HEK293 (cell line): ENCODE measurements around the gene ATG101.
A peak's percentile ranks its signal among the peaks of the same experiment; 100 is the strongest.

ENCODE experiments used
- CTCF ChIA-PET: fragments of 350-600 bp; formaldehyde crosslinking; extraction: SDS; loops from one replicate; lab custom pipeline; 2021; ENCODE audit warnings: antibody characterized with exemption; lab: Yijun Ruan, JAX
- POLR2A ChIA-PET: fragments of 300-600 bp; formaldehyde crosslinking; extraction: SDS; loops from one replicate; lab custom pipeline; 2020; ENCODE audit warnings: antibody characterized with exemption, inconsistent platforms; lab: Yijun Ruan, JAX
- H3K27ac ChIP-seq: fragments of 200-500 bp; sonication (Bioruptor generic); 2 replicates; pipeline ENCODE4 v1.5.1; 2014; ENCODE audit warnings: low read depth, low read length, control low read depth, inconsistent platforms; ENCODE audit errors: extremely low read depth
- H3K36me3 ChIP-seq, 2 experiments: fragments of 200-500 bp in 1 of 2; sonication (Bioruptor generic) in 1 of 2; 1 replicate in 1 of 2; 2 replicates in 1 of 2; pipeline ENCODE4 v1.5.1; 2014 to 2017; ENCODE audit warnings: inconsistent platforms in 2 of 2, low read length in 2 of 2; ENCODE audit not compliant: control insufficient read depth in 2 of 2, insufficient read depth in 1 of 2
- H3K4me1 ChIP-seq: fragments of 200-500 bp; sonication (Bioruptor generic); 2 replicates; pipeline ENCODE4 v1.5.1; 2014; ENCODE audit warnings: mild to moderate bottlenecking, low read length, inconsistent platforms; ENCODE audit not compliant: control insufficient read depth, insufficient read depth
- H3K4me3 ChIP-seq: 2 replicates; pipeline ENCODE4 v1.5.1; 2011; ENCODE audit warnings: low read depth, mild to moderate bottlenecking, control low read depth, low read length, moderate library complexity
- H3K9me3 ChIP-seq: fragments of 200-500 bp; sonication (Bioruptor generic); 2 replicates; pipeline ENCODE4 v1.5.1; 2014; ENCODE audit warnings: low read depth, low read length, inconsistent platforms; ENCODE audit not compliant: control insufficient read depth, insufficient read depth
- BCL11B ChIP-seq: fragments of 450-650 bp; formaldehyde crosslinking; IDR thresholded peaks from 2 replicates; pipeline ENCODE4 v1.5.1; 2016; ENCODE audit warnings: low read depth, missing biosample characterization, missing genetic modification characterization
- EGR2 ChIP-seq: fragments of 450-650 bp; formaldehyde crosslinking; IDR thresholded peaks from 2 replicates; pipeline ENCODE4 v1.5.1; 2016; ENCODE audit warnings: low read depth, missing biosample characterization, missing genetic modification characterization
- KLF10 ChIP-seq: fragments of 450-650 bp; IDR thresholded peaks from 2 replicates; pipeline ENCODE4 v1.5.1; 2018; ENCODE audit warnings: missing biosample characterization, mild to moderate bottlenecking, missing genetic modification characterization
- KLF8 ChIP-seq: fragments of 450-650 bp; formaldehyde crosslinking; IDR thresholded peaks from 2 replicates; pipeline ENCODE4 v1.5.1; 2016; ENCODE audit warnings: missing biosample characterization, missing genetic modification characterization
- PRDM1 ChIP-seq: fragments of 450-650 bp; formaldehyde crosslinking; IDR thresholded peaks from 2 replicates; pipeline ENCODE4; 2016; ENCODE audit warnings: missing biosample characterization, missing genetic modification characterization
- SP3 ChIP-seq: fragments of 450-650 bp; formaldehyde crosslinking; IDR thresholded peaks from 2 replicates; pipeline ENCODE4 v1.5.1; 2016; ENCODE audit warnings: missing biosample characterization, missing genetic modification characterization
- TCF7L2 ChIP-seq: IDR thresholded peaks from 2 replicates; pipeline ENCODE4 v1.6.1; 2011; ENCODE audit warnings: low read depth, mild to moderate bottlenecking, inconsistent platforms, low read length, moderate library complexity, borderline replicate concordance
- YY1 ChIP-seq: fragments of 450-650 bp; formaldehyde crosslinking; IDR thresholded peaks from 2 replicates; pipeline ENCODE4 v1.5.1; 2018; ENCODE audit warnings: missing biosample characterization, missing genetic modification characterization
- ZBTB21 ChIP-seq: fragments of 450-650 bp; formaldehyde crosslinking; IDR thresholded peaks from 2 replicates; pipeline ENCODE4 v1.5.1; 2017; ENCODE audit warnings: missing biosample characterization, missing genetic modification characterization
- ZFHX2 ChIP-seq: fragments of 450-650 bp; formaldehyde crosslinking; conservative IDR thresholded peaks from 2 replicates; pipeline ENCODE4 v1.5.1; 2016; ENCODE audit warnings: missing biosample characterization, missing genetic modification characterization
- ZNF133 ChIP-seq: fragments of 450-650 bp; formaldehyde crosslinking; IDR thresholded peaks from 2 replicates; pipeline ENCODE4 v1.5.1; 2016; ENCODE audit warnings: missing biosample characterization, missing genetic modification characterization
- ZNF19 ChIP-seq: fragments of 450-650 bp; formaldehyde crosslinking; IDR thresholded peaks from 2 replicates; pipeline ENCODE4; 2016; ENCODE audit warnings: missing biosample characterization, missing genetic modification characterization, low read depth
- ZNF416 ChIP-seq: fragments of 450-650 bp; formaldehyde crosslinking; IDR thresholded peaks from 2 replicates; pipeline ENCODE4 v1.5.1; 2016; ENCODE audit warnings: missing biosample characterization, missing genetic modification characterization
- ZNF449 ChIP-seq: fragments of 450-650 bp; formaldehyde crosslinking; IDR thresholded peaks from 2 replicates; pipeline ENCODE4 v1.5.1; 2017; ENCODE audit warnings: missing biosample characterization, mild to moderate bottlenecking, missing genetic modification characterization, moderate library complexity
- ZNF48 ChIP-seq: fragments of 450-650 bp; formaldehyde crosslinking; IDR thresholded peaks from 2 replicates; pipeline ENCODE4 v1.5.1; 2016; ENCODE audit warnings: missing biosample characterization, missing genetic modification characterization
- ZNF544 ChIP-seq: fragments of 450-650 bp; formaldehyde crosslinking; IDR thresholded peaks from 2 replicates; pipeline ENCODE4 v1.5.0; 2017; ENCODE audit warnings: missing biosample characterization, missing genetic modification characterization
- ZNF645 ChIP-seq: fragments of 450-650 bp; formaldehyde crosslinking; IDR thresholded peaks from 2 replicates; pipeline ENCODE4; 2016; ENCODE audit warnings: missing biosample characterization, missing genetic modification characterization
- ZNF664 ChIP-seq: fragments of 450-650 bp; formaldehyde crosslinking; IDR thresholded peaks from 2 replicates; pipeline ENCODE4 v1.5.1; 2016; ENCODE audit warnings: missing biosample characterization, missing genetic modification characterization
- ZNF843 ChIP-seq: fragments of 450-650 bp; formaldehyde crosslinking; IDR thresholded peaks from 2 replicates; pipeline ENCODE4 v1.5.1; 2016; ENCODE audit warnings: missing biosample characterization, missing genetic modification characterization
- ZSCAN23 ChIP-seq: fragments of 450-650 bp; formaldehyde crosslinking; IDR thresholded peaks from 2 replicates; pipeline ENCODE4 v1.5.1; 2016; ENCODE audit warnings: missing biosample characterization, missing genetic modification characterization
- TF ChIP-seq, protein P1 (sequence below): fragments of 450-650 bp; formaldehyde crosslinking; IDR thresholded peaks from 2 replicates; pipeline ENCODE4 v1.5.1; 2016; ENCODE audit warnings: missing biosample characterization, missing genetic modification characterization, borderline replicate concordance

ATG101 gene

DNA sequence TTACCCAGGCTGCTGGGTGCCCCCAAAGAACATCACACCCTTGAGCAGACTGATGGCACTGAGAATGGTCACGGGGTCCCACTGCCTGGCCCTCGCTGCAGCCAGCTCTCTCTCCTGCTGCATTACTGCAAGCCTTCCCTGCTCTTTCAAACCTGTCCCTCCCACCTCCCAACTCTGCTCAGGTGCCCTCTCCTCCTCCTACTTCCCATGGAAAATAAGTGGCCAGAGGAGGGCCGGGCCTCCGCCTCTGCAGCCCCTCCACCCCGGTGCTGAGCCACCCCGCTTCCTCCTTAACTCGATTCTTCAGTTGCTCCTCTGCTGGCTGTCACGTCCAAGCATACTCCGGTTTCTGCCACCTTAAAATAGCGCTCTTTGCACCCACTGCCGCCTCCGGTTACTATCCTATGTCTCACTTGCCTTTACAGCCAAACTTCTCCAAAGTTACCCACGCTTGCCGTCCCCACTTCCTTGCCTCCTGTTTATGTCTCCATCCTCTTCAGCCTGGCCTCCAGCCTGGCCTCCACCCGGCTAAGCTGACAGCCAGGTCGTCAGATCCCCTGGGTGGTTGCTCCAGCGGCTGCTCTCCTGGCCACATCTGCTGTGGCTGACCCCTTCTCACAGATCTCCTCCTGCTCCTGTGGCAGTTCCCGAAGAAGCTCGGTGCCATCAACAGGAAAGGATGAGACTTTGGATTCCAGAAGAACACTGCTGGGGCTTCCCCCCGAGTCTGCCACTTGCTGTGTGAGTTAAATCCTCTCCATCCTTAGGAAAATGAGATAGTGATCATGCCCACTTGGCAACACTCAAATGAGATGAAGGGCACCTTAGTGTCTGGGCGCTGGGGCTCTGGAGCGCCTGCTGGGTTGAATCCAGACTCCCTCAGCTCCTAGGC is 17.4 kb downstream of the ATG101 start:
- ChIA-PET CTCF (interaction anchor here (0.7 to 34.8 kb wide), 5 partner anchors 9 to 276 kb away, joined by 3 to 794 read pairs (median 5); no protein-coding TSS in a partner anchor), POLR2A (no interaction called here)
- H3K4me1 ChIP-seq: no peaks in the 10 kb centered on the region
- H3K36me3 ChIP-seq: no peaks in the 10 kb centered on the region
- no peak overlapping the region for H3K4me3 ChIP-seq
- H3K27ac ChIP-seq: no peak overlapping the region
- H3K9me3 ChIP-seq: no peaks in the 10 kb centered on the region
- TF ChIP-seq EGR2 (tag by site-specific recombination): peak; percentile 86
- no peak for TF ChIP-seq ZNF544 (tag by site-specific recombination)
- TF ChIP-seq, protein P1, sequence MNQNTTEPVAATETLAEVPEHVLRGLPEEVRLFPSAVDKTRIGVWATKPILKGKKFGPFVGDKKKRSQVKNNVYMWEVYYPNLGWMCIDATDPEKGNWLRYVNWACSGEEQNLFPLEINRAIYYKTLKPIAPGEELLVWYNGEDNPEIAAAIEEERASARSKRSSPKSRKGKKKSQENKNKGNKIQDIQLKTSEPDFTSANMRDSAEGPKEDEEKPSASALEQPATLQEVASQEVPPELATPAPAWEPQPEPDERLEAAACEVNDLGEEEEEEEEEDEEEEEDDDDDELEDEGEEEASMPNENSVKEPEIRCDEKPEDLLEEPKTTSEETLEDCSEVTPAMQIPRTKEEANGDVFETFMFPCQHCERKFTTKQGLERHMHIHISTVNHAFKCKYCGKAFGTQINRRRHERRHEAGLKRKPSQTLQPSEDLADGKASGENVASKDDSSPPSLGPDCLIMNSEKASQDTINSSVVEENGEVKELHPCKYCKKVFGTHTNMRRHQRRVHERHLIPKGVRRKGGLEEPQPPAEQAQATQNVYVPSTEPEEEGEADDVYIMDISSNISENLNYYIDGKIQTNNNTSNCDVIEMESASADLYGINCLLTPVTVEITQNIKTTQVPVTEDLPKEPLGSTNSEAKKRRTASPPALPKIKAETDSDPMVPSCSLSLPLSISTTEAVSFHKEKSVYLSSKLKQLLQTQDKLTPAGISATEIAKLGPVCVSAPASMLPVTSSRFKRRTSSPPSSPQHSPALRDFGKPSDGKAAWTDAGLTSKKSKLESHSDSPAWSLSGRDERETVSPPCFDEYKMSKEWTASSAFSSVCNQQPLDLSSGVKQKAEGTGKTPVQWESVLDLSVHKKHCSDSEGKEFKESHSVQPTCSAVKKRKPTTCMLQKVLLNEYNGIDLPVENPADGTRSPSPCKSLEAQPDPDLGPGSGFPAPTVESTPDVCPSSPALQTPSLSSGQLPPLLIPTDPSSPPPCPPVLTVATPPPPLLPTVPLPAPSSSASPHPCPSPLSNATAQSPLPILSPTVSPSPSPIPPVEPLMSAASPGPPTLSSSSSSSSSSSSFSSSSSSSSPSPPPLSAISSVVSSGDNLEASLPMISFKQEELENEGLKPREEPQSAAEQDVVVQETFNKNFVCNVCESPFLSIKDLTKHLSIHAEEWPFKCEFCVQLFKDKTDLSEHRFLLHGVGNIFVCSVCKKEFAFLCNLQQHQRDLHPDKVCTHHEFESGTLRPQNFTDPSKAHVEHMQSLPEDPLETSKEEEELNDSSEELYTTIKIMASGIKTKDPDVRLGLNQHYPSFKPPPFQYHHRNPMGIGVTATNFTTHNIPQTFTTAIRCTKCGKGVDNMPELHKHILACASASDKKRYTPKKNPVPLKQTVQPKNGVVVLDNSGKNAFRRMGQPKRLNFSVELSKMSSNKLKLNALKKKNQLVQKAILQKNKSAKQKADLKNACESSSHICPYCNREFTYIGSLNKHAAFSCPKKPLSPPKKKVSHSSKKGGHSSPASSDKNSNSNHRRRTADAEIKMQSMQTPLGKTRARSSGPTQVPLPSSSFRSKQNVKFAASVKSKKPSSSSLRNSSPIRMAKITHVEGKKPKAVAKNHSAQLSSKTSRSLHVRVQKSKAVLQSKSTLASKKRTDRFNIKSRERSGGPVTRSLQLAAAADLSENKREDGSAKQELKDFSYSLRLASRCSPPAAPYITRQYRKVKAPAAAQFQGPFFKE: no peak
- TF ChIP-seq KLF10 (tag by site-specific recombination): no peak
- peak; percentile 45; the same call in 1 of the 2 replicates for TF ChIP-seq ZFHX2
- no peak for TF ChIP-seq TCF7L2

DNA sequence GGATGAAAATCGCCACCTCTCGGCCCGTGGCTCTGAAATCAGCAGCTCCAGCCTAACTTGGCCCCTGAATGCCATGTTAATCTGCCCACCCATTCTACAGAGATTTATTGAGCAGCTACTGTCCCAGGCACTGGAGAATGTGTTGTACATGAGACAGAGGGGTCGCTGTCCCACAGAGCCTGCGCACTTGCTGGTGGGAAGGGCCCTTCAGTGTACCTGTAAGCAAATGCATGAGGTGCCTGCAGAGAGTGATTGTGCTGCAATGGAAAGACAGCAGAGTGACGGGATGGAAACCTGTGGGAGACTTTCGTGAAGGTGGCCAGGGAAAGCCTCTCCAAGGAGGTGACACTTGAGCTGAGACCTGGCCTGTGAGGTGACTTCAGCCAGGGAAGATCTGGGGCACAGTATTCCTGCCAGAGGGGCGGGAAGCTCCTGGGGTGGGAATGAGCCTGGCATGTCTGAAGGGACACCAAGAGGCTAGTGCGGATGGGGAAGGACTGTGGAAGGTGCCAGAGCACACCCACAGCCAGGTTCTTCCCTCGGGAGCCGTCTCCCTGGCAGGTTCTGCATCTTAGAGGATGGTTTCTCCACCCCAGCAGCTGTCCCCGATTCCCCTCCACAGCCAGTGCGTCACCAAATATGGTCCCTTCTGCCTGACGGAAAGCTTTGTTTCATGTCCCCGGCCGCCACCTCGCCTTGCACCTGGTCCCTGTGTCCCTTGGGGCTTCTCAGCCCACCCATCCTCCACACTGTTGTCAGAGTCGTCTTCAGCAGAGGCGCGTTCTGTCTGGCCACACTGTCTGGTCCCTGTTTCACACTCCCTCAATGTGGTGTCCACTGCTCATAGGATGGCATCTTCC is 18.4 kb downstream of the ATG101 start:
- Histone ChIP-seq H3K36me3 (no peaks in the 10 kb centered on the region), H3K4me3 (no peak overlapping the region), H3K9me3 (no peaks in the 10 kb centered on the region), H3K27ac (no peak overlapping the region), H3K4me1 (no peaks in the 10 kb centered on the region)
- no peak for TF ChIP-seq ZSCAN23 (tag by site-specific recombination)
- no peak for TF ChIP-seq YY1 (tag by site-specific recombination)
- no peak for TF ChIP-seq EGR2 (tag by site-specific recombination)
- no peak for TF ChIP-seq ZNF416 (tag by site-specific recombination)
- peak; percentile 65 for TF ChIP-seq ZNF664
- POLR2A ChIA-PET: no interaction called here
- CTCF ChIA-PET: interaction anchor here (0.7 to 34.8 kb wide), 5 partner anchors 10 to 92 kb away, joined by 3 to 794 read pairs (median 3); no protein-coding TSS in a partner anchor

DNA sequence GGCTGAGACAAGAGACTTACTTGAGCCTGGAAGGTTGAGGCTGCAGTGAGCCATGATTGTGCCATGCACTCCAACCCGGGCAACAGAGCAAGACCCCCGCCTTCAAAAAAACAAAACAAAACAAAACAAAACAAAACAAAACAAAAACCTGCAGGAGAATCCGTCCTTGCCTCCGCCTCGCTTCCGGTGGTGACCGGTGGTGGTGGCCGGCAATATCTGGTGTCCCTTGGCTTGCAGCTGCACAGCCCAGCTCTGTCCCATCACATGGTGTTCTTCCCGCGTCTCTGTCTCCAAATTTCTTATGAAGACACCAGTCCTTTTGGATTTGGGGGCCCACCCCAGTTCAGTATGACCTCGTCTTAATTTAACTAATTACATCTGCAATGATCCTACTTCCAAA is 19.7 kb downstream of the ATG101 start:
- CTCF ChIA-PET: interaction anchor here (34.8 kb wide), 1 partner anchor 63 kb away, joined by 794 read pairs; no protein-coding TSS in a partner anchor
- Histone ChIP-seq H3K27ac (no peak overlapping the region), H3K36me3 (no peaks in the 10 kb centered on the region), H3K9me3 (no peaks in the 10 kb centered on the region), H3K4me3 (no peak overlapping the region), H3K4me1 (no peaks in the 10 kb centered on the region)
- POLR2A ChIA-PET: no interaction called here
- TF ChIP-seq EGR2 (tag by site-specific recombination) (no peak), SP3 (tag by site-specific recombination) (no peak), ZNF48 (no peak), BCL11B (tag by site-specific recombination) (no peak), ZNF645 (tag by site-specific recombination) (no peak), PRDM1 (tag by site-specific recombination) (no peak), ZNF449 (tag by site-specific recombination) (no peak), ZNF843 (no peak), ZNF133 (tag by site-specific recombination) (no peak), ZBTB21 (no peak), KLF8 (no peak), ZNF19 (tag by site-specific recombination) (no peak)
